Adrenal gland (tissue), 5 donors: ENCODE data around the gene SLC33A1.

Source experiments
- CTCF ChIP-seq, 6 experiments: fragments of 450-650 bp in 4 of 6; fragments of 200-600 bp in 2 of 6; sonication (generic) in 1 of 6; IDR thresholded peaks; 1 replicate in 5 of 6; 2 replicates in 1 of 6; pipeline versions ENCODE4 v1.5.1 to v1.8.0; 2016 to 2021; ENCODE audit warnings: antibody characterized with exemption in 6 of 6, mild to moderate bottlenecking in 2 of 6, moderate library complexity in 1 of 6
- POLR2A ChIP-seq, 2 donors: fragments of 450-650 bp; IDR thresholded peaks; one replicate each; pipeline ENCODE4 v1.6.1; 2017; ENCODE audit warnings: antibody characterized with exemption in 2 of 2, mild to moderate bottlenecking in 2 of 2, moderate library complexity in 1 of 2
- donor health status: DM: no; HTN: no; CAD: no.

GRCh38 chr3:155847993-155848392, 6.2 kb downstream of the SLC33A1 start:
- TF ChIP-seq CTCF (IDR thresholded peaks at IDR 0.05): no peak
- no peak for TF ChIP-seq POLR2A (IDR thresholded peaks at IDR 0.05)
